Measurements from ENCODE around the gene BRD2. TPM values are rescaled to one million over a fixed set of nuclear protein-coding genes. Genes with fewer than 3 reads are reported as not detected.

Gene BRD2
- total and polyA plus RNA-seq, 2 of the 4 experiments (the other 2 are of a cell fraction): 99.5 to 144 TPM

- H3K9me3 ChIP-seq (ENCODE audit: control insufficient read depth, insufficient read depth, low read length): no peaks in the 10 kb centered on the region
- H2AK9ac ChIP-seq (replicated peaks; ENCODE audit: low read depth, low read length, poor library complexity): no peak overlapping the region
- H3K79me1 ChIP-seq (ENCODE audit: low read depth in 1 of 2, low read length in 2 of 2): no peaks in the 10 kb centered on the region
- dilution Hi-C loops (cut with HindIII; ENCODE audit: low sequenced_read_pairs, unreplicated experiment) (no loop called here), intact Hi-C loops (cut with micrococcal nuclease) (no loop called here), in situ Hi-C loops (cut with MboI; ENCODE audit: low sequenced_read_pairs) (no loop called here)
- no peak for ATAC-seq (ENCODE audit: low read depth)
- no peak overlapping the region for H2BK15ac ChIP-seq (ENCODE audit: low read depth, low read length)
- no peak for TF ChIP-seq NFE2L2 (IDR thresholded peaks at IDR 0.05; ENCODE audit: low read depth, low read length)
- H3K4me3 ChIP-seq (ENCODE audit: insufficient read depth, low read depth, low read length): no peak overlapping the region
- H4K20me1 ChIP-seq (ENCODE audit: insufficient read depth, low read length): no peaks in the 10 kb centered on the region
- no peak overlapping the region for H3K18ac ChIP-seq (ENCODE audit: low read depth, low read length)
- H3K23ac ChIP-seq (ENCODE audit: low read depth, low read length): no peak overlapping the region
- H3K27me3 ChIP-seq (ENCODE audit: control insufficient read depth, insufficient read depth, low read length): peaks cover 41% of the 10 kb centered on the region
- no peak overlapping the region for H3K9ac ChIP-seq (ENCODE audit: low read depth, low read length)
- no peak overlapping the region for H4K91ac ChIP-seq (ENCODE audit: insufficient read depth, low read depth, low read length)
- H2AFZ ChIP-seq (replicated peaks; ENCODE audit: low read length, poor library complexity): no peak overlapping the region
- H2BK20ac ChIP-seq (ENCODE audit: low read depth, low read length): no peak overlapping the region
- no peak overlapping the region for H4K5ac ChIP-seq (ENCODE audit: low read depth, low read length)
- no peak overlapping the region for H3K14ac ChIP-seq (replicated peaks; ENCODE audit: low read depth, low read length)
- no TSS peak for BruUV-seq (replicated peaks)
- H2BK5ac ChIP-seq (ENCODE audit: low read depth, low read length, poor library complexity, severe bottlenecking): no peak overlapping the region
- no peaks in the 10 kb centered on the region for H3K9me1 ChIP-seq (ENCODE audit: insufficient read depth, low read length)
- H3K4me2 ChIP-seq (ENCODE audit: low read depth, low read length): no peak overlapping the region
- H3K36me3 ChIP-seq (ENCODE audit: control insufficient read depth, insufficient read depth, low read length): no peaks in the 10 kb centered on the region
- 57% methylated on average over 3 of the region's 8 CpGs; no CpG with 5 or more reads in 1 of the 2 experiments for WGBS, 2 experiments (ENCODE audit: extremely low coverage in 2 of 2, insufficient read length in 1 of 2)
- no peak overlapping the region for H2AK5ac ChIP-seq (ENCODE audit: low read depth, low read length)
- H2BK120ac ChIP-seq (ENCODE audit: low read depth, low read length): no peak overlapping the region
- H3K27ac ChIP-seq (ENCODE audit: insufficient read depth, low read length): no peak overlapping the region
- H3K4ac ChIP-seq (ENCODE audit: low read depth, low read length): no peak overlapping the region
- no peak for DNase-seq
- POLR2A ChIA-PET (ENCODE audit: unreplicated experiment): no interaction called here
- no peaks in the 10 kb centered on the region for H3K4me1 ChIP-seq (ENCODE audit: control insufficient read depth, insufficient read depth, low read length)
- H3K56ac ChIP-seq (ENCODE audit: extremely low read depth, insufficient read depth, low read length): no peak overlapping the region
- H4K8ac ChIP-seq (ENCODE audit: low read depth in 2 of 2, low read length in 2 of 2): no peak overlapping the region
- CTCF ChIA-PET: no interaction called here
Observed at GRCh38 chr6:33000055-33000454, 31.7 kb downstream of the BRD2 start.
